GM19467 (cell line): ENCODE results near the gene C1orf35.

Source experiments
- ATAC-seq: cut with Tn5 transposase; IDR thresholded peaks from one replicate; pipeline ENCODE4 v1.9.1; 2021; ENCODE audit warnings: mild to moderate bottlenecking, moderate library complexity; ENCODE audit not compliant: unreplicated experiment

C1orf35 gene

DNA sequence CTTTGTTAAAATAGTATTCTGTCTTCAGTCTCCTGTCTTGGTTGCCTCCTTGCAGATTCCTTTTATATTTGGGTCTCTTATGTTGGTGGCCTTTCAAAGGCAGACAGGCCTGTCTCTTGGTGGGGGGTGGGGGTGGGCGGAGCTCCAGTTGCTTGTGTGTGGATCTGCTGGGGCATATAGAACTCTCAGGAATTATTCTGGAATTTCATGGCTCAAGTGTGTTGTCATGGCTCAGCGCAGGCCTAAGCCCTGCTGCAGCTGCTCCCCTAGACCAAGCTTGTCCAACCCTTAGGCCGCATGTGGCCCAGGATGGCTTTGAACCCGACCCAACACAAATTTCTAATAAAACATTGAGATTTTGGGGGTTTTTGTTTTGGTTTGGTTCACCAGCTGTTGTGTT is 8.0 kb downstream of the C1orf35 start:
- no peak for ATAC-seq

DNA sequence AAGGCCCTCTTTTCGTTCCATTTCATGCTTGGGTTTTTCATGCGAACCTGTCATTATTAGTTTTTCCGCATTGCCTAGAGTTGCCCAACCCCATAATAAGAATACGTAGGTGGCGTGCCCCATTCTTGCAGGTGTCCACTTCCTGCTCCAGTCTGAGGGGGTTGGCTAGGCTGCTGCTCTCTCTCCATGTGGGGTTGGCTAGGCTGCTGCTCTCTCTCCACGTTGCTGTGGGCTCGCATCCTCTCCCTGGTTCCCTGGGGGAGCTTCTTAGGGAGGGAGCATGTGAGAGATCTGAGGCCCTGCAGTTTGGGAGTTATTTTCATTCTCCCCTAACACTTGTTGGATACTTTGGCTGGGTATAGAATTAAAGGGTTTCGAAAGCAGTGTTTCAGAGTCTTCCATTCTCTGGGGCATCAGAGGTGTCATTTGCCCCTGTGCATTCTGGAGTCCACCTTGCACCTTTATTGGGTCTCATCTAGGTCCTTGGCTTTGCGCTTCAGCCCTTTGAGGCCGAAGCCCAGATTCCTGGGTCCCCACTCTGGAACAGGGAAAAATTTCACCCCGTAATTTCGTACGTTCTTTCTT is 8.6 kb downstream of the C1orf35 start:
- ATAC-seq, result no peak

DNA sequence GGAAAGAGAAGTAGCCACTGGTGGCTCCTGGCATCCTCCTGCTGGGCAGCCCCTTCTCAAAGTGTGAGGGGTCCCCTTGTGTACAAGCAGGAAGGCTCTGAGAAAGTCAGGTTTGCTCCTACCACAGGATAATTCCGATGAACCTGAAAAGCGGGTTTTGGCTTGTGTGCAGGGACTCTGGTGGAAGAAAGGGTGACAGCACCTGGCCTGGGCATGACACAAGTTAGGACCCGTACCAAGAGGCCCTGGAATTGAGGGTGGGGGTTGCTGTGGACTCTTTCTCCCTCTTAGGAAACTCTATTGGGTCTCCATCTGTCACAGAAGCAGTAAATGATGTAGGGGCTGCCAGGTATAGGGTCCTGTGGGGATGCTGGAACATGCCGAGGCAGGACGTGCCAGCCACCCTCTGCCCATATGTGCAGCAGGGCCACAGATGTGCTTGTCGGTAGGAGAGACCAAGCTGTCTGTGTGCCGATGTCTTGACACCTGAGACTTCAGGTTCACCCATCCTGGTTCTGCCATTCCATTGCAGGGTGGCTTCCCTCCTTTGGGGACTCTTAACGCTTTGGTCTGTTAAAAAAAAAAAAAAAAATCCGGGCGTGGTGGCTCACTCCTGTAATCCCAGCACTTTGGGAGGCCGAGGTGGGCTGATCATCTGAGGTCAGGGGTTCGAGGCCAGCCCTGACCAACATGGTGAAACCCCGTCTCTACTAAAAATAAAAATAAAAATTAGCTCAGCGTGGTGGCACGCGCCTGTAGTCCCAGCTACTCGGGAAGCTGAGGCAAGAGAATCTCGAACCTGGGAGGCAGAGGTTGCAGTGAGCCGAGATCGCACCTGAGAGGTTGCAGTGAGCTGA is 9.8 kb downstream of the C1orf35 start:
- no peak for ATAC-seq

DNA sequence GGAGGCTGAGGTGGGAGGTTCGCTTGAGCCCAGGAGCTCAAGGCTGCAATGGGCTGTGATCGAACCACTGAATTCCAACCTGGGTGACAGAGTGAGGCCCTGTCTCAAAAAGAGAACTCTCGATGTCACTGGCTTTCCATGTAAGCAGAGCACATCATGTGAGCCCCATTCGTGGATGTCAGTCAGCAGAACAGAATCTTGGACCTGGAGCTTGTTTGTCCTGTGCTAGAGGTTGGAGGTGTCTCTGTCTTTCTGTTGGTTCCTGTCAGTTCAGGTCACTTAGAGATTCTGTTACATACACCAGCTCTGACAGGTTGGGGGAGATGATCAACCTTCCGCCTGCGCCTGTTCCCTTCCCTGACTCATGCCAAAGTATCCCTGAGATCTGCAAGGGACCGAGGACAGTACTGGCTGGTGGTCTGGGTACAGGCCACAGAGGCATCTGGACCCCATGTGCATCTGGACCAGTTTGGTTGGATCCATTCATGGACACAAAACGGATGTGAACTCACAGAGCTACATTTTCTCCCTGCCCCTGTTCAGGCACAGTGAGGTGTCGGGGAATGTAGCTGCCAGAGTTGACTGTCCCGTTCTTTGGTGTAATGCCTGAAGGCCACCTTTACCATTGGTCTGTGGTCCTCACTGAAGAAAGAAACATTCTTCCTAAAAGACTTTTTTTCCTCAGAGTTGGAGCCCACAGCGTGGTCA is 10.6 kb downstream of the C1orf35 start:
- ATAC-seq, result no peak

DNA sequence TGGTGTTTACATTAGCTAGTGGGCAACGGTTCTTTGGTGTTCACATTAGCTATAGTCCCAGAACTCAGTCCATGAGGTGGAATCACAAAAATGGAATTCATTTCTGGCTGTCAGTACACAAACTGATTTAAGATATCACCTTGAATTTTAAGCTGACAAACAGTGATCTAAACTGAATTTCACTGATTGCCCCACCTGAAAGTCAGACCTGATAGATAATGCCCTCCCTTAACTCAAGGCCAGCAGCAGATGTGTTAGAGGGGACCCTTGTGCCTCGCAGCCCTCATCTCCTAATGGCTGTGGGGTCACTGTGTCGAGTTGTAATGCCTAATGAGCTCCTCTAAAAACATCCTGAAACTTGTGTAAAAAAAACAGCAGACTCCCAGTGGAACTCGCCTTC is 12.0 kb downstream of the C1orf35 start:
- no peak for ATAC-seq

DNA sequence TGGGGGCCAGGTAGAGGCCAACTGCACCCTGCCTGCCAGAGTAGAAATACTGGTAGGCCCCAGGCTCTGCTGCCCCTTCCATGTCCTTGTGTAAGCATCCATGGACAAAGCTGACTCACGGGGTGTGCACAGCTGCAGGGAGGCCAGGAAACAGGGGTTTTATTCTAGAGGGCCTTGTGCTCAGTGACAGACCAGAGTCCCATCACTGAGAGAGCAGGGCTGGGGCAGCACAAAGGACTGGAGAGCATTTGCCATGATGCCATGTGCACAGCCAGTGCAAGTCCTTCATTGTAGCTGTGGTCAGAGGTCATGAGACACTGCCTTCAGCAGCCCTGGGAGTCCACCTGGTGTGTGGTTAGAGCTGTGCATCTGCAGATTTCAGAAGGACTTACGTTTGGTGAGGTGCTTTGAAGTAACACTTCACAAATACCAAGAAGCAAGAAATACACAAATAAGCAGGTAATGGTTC is 12.5 kb downstream of the C1orf35 start:
- ATAC-seq, result no peak

DNA sequence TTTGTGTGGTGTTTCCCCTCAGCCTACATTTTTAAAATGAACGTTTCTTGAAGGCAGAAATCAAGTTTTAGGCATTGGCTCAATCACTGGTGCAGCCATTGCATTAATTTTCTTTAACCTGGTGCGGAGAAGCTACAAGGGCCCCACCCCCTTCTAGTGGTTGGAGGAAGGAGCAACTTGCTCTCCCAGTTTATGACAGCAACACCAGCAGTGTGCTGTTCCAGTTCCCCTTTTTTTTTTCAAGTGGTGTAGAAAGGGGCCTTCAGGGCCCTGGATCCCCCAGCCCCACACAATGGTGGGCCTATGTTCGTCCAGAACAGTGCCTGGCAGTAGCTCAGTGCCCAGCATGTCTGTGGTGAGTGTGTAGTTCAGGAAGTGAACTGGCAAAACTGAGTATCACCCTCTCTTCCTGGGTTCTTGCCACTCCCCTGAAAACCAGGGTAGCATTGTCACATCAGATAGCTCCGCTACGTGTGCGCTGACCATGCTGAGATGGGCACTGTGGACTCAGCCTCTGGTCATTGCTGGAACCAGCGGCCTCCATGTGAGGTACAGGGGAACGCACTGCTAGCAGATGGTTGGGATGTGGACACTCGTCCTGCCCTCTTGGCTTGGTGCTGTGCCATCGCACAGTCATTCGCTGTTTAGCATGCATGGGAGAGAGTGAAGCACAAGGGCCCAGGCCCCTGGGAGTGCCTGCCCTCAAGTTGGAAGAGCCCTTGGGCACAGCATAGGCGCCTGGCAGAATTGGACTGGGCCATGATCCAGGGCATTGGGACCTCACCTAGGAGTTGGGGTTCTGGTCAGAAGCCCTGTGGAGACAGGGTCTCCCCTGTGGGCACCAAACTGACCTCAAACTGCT is 13.4 kb downstream of the C1orf35 start:
- no peak for ATAC-seq

DNA sequence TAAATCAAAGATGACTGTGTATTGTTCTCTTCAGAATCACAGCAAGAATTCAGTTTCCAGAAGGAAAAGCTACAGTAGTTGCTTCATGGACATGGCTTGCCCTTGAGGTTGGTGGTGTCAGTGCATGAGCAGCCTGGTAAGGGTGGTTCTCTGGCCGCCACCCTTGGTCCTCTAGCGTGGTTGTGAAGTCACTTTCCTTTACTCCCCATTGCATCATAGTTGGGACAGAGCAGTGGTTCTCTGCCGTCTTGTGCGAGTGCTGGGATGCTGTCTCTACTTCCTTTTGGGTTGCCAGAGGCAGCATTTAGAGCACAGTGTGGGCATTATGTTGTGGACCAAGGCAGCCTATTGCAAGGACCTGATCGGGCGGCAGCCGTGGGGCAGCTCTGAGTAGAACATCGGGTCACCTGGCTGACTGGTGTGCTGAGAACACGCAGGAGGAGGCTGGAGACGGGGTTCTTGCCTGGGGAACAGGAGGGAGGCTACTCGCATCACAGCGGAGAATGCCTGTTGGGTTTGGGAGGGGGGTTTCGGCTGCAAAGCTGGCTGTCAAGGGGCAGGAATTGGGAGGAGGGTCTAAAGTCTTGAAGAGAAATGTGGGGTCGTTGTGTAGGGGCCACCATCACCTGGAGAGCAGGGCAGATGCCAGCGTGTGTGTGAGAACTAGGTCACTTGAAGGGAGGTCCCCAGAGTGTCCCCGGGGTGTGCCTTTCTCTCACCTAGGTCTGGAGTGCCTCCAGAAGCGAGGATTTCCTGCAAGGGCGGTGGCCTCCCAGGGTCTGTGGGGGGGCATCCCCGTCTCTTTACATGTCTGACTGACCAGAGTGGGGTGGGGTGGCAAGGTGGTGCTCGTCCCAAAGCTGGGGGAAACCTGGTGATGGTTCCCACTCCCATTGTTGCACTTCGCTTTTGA is 14.3 kb downstream of the C1orf35 start:
- ATAC-seq, result no peak

DNA sequence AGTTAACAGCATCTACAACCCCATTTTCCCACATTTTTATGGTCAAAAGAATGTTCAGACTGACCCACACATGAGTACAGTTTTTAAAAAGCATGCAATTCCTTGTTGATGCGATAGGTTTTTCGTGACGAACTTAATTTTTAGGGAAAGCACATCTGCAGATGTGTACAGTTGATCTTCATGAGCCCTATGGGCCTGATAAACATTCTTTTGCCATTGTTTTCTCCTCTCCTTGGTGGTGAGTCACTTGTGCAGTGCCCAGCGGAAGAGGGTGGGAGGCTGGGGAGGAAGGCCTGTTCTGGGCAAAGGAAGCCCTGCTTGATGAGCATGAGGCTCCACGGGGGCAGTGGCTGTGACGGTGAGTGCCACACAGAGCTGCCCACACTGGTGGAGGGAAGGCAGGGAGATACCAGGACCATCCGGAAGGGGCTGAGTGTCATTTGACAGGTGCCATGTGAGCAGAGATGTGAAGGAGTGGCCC is 15.3 kb downstream of the C1orf35 start:
- no peak for ATAC-seq

DNA sequence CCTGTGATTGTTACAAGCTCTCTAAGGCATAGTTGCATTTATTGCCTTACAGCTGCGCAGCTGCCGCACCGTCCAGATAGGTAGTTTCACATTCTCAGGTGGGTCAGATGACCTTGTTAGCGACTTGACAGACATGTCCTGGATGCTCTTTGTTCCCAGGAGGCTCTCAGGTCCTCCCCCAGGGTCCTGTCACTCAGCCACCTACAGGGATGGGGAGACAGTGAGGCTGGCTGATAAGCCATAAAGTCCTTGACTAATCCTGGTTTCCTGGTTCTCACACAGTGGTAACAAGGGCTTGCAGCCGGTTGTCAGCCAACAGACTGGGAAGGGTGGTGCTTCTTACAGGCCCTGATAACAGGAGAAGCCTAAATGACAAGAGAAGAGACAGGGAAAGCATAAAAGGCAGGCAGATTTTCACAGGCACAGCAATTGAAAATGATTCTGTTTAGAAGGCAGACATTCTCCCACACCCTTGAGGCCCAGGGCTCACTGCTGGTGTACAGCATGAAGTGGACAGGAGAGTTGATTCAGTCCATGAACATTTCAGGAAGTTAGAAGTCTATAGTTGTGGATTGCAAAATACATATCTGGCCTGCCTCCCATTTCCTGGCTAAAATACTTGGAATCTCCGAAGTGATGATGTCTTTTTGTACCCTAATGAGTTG is 17.7 kb downstream of the C1orf35 start:
- no peak for ATAC-seq

DNA sequence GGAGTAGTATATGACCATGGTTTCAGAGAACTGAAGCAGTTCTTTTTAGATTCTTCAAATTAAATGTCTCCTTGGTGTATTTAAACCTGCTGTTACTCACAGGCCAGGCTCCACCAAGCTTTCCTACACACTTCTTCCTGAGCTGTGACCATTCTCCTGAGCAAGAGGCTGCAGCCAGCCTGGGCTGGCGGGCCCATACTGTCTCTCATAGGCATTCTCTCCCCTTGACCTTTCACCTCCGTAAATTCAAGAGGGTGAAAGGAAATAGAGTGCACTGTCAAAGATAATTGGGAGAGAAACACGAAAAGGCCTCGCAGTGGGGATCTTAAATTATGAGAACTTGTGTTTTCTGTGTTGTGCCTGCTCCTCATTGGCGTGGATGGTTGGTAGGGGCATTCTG is 18.3 kb downstream of the C1orf35 start:
- ATAC-seq, result no peak

DNA sequence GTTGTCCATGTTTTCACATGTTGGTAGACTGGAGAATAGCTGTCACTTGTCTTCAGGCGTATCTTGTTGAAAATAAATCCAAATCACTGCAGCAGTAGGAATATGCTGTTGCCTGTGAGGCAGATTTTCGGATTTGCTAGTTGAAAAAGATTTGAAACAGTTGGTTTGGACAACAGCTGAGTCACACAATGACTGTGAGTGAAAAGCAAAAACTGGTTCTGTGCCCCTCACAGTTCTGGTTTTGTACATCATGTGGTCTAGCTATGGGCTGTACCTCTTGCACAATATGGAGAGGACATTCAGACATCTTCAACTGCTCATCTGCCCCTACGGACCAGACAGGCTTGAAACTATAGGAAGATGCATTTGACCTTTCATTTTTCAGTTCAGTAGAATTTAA is 18.8 kb downstream of the C1orf35 start:
- no peak for ATAC-seq

DNA sequence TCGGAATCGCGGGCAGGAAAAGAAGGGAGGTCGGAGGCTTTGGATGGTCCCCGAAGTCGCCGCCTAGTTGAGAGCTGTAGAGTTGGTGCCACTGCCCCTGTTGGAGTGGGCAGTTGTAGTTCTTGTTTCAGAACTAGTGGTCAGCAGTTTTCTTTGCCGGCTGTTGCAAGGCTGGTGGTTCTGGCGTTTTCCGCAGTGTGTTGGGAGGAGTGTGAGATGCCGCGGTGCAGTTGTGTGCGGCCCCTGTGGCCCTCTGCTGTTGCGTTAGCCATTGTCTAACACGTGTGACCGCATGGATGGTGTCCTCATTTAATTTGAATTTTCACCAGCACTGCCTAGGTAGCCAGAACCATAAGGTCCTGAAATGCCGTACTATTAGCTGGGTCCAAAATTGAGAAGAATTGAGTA is 19.2 kb downstream of the C1orf35 start:
- no peak for ATAC-seq

DNA sequence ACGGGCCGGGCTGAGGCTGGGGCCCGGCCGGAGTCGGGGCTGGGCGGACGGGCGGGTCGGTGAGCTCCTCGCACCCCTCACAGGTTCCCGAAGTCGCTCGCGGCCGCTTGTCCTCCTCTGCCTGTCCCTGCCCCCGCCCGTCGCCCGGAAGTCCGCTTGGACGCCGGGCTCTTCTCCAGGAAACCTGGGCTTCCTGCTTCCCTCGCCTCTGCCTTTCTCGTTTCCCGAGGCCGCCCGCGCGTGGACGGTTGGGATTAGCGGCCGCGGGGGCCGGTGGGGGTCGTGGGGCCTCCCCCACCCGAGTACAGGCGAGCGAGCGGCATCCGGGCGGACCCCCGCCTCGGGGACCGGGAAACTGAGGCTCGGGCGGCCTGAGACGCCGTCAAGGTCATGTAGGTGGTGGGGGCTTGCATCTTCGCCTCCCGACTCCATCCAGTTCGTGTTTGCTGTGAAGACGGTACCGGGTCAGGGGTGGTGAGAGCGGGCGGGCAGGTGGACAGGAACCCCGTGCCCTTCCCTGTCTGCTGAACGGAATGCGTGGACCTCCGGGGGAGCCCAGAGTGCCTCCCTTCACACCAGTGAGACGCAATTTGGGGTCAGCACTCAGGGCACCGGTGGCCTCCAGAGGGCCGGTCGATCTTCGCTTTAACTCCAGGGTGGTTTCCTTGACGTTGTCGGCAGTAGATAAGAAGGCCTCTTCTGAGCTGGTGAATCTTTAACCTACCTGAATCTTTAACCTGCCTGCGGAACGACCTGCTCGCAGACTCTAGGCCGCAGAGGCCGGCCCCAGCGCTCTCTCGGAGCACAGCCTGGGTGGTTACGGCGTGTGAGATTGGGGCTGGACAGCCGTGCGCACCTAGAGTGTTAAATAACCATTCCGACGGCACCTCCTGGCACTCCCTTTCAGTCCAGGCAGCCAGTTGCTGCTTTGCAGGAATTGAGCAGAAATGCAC is 19.9 kb downstream of the C1orf35 start:
- peak; percentile 11 for ATAC-seq

DNA sequence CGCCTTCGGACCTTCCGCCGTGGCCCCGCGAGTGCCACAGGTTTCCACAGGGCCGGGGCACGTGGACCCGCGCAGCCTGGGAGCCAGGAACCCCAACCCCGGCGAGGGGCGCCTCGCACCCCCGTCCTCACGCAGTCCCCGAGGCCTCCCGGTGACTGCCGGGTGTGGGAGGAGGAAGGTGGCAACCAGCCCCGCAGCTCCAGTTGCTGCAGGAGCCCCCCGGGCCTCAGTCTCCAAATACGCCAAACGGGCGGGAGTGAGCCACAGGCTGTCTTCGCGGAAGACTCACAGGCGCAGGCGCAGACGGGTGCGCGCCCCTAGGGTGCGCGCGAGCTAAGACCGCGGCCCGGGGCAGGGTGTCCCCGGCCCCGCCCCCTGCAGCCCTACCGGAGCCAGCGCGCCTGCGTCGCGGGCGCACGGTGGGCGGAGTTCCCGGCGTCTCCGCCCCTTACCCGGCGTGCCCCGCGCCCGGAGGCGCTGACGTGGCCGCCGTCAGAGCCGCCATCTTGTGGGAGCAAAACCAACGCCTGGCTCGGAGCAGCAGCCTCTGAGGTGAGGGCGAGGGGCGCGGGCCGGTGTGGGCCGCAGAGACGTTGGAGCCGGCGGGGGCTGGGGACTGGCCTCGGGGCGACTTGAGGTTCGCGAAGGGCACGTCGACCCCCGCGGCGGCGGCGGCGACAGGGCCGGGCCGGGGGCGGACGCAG is 20.8 kb downstream of the C1orf35 start, which contains the start of gene ARF1:
Gene ARF1 (plus strand): TSS at position 495 of the 704 bp plus-strand sequence. CDS start 14,407 bp downstream, outside the sequence.
- peak; percentile 69 for ATAC-seq

DNA sequence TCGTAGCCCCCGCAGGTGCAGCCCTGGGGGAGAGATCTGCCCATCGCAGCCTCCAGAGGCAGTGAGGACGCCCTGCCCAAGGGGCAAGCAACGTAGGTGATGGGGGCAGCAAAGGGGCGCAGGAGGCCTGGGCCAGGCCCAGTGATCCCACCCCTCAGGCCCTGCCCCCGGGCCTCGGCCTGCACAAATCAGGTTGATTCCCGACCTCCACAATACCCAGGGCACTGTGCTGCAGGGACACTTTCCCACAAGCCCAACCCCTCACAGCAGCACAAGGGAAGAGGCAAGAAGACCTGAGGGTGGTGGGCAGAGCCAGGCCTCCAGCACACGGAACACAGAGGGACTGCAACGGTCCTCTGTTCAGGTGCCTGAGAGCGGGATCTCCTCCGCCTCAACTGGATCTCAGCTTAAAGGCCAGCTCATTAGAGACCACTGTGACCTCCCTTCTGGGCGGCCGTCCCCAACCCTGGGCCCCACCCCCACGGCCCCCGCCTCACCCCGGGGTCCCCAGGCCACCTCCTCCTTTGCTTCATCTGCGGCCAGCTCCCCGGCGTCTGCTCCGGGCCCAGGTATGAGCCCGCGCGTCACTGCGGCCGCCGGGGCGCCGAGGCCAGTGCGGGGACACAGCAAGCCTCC is 21.4 kb downstream of the C1orf35 start:
- ATAC-seq, result peak; percentile 9

DNA sequence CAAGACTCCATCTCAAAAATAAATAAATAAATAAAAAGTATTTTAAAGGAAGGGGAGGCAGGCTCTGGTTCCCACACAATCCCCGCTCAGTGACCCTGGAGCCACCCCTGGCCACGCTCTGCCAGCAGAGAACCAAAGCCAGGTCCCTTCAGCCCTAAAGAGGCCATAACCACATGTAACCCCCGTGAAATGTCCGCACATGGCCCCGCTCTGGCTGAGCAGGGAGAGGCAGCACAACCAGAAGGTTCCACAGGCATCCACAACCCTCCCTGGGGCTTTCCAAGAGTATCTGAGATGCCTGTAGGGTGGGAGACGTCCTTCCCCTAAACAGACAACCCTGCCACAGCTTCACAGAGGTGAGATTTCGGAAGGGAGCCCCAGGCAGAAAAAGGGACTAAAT is 22.0 kb downstream of the C1orf35 start:
- ATAC-seq, result no peak
